Epithelial cell of proximal tubule (primary cell): ENCODE data around the gene PDXDC1. TPM values are rescaled to one million over a fixed set of nuclear protein-coding genes. Genes with fewer than 3 reads are reported as not detected.
"Not testable (repeated sequence)": the region's sequence is repeated elsewhere in the genome, so short reads cannot be mapped to it uniquely, and the experiment has no call there.

ENCODE experiments used
- DNase-seq: peaks from one replicate; pipeline ENCODE4 v3.0.0-alpha.2; 2011; ENCODE audit warnings: low read depth
- H3K4me3 ChIP-seq: 2 replicates; pipeline ENCODE4 v1.5.1; 2011; ENCODE audit warnings: low read depth, mild to moderate bottlenecking, low read length
- total RNA-seq: library from RNA; depleted of rRNA; stranded (reverse); fragments of >200 nt; gene quantifications from 2 replicates; pipeline ENCODE4 v1.2.3, GENCODE V29; 2015
- TF ChIP-seq, protein P1 (sequence below): conservative IDR thresholded peaks from 2 replicates; pipeline ENCODE4 v1.5.1; 2012; ENCODE audit warnings: low read depth, mild to moderate bottlenecking, low read length

PDXDC1 gene
- total RNA-seq, 1 donor from 2014 or later, result 43.9 TPM

DNA sequence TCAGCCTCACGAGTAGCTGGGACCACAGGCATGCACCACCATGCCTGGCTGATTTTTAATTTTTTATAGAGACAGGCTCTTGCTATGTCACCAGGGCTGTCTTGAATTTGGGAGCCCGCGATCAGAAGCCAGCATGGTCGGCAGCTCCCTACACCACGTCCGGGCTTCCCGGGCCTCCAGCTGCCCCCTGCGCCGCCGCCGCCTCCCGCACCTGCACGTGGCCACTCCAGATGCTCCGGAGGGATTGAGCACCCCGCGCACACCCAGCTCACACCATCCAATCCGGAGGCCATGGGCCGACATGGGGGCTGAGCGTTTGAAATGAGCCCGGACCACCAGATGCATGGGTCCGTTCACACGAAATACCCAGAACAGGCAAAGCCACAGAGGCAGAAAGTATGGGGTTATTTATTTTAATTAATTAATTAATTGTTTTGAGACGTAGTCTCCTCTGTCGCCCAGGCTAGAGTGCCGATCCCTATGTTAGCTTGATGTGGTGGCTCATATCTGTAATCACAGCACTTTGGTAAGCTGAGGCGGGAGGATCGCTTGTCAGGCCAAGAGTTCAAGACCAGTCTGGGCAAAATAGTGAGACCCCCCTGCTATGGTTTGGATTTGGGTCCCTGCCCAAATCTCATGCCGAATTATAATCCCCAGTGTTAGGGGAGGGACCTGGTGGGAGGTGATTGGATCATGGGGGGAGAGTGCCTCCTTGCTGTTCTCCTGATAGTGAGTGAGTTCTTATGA lies 17.1 kb upstream of the PDXDC1 start:
- TF ChIP-seq, protein P1, sequence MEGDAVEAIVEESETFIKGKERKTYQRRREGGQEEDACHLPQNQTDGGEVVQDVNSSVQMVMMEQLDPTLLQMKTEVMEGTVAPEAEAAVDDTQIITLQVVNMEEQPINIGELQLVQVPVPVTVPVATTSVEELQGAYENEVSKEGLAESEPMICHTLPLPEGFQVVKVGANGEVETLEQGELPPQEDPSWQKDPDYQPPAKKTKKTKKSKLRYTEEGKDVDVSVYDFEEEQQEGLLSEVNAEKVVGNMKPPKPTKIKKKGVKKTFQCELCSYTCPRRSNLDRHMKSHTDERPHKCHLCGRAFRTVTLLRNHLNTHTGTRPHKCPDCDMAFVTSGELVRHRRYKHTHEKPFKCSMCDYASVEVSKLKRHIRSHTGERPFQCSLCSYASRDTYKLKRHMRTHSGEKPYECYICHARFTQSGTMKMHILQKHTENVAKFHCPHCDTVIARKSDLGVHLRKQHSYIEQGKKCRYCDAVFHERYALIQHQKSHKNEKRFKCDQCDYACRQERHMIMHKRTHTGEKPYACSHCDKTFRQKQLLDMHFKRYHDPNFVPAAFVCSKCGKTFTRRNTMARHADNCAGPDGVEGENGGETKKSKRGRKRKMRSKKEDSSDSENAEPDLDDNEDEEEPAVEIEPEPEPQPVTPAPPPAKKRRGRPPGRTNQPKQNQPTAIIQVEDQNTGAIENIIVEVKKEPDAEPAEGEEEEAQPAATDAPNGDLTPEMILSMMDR, result no peak
- no peak for DNase-seq
- H3K4me3 ChIP-seq, result no peak overlapping the region

DNA sequence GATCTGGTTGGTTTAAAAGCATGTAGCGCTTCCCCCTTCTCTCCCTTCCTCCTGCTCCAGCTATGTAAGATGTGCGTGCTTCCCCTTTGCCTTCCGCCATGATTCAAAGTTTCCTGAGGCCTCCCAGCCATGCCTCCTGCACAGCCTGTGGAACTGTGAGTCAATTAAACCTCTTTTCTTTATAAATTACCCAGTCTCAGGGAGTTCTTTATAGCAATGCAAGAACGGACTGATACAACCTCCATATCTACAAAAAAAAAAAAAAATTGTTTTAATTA lies 16.6 kb upstream of the PDXDC1 start:
- TF ChIP-seq, protein P1, result no peak
- no peak overlapping the region for H3K4me3 ChIP-seq
- DNase-seq, result no peak

DNA sequence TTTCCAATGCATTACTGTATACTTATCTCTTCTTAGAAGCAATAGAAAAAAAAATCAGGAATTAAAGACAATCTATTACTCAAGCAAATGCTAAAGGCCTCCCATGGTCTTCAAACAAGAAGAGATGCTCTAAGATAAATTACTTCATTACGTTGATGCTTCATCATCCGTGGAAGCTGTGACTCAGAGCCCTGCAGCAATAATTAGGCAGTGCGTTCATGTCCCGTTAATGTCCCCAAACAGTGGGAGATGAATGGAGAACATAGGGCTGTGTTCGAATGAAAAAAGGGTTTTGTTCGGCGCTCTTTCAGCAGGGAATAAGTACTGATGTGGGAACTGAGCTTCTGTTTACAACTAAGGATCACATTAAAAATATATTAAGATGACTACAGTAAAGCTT lies 15.9 kb upstream of the PDXDC1 start:
- DNase-seq, result no peak
- TF ChIP-seq, protein P1, result no peak
- H3K4me3 ChIP-seq, result no peak overlapping the region

GRCh38 chr16:14961405-14962186 lies 13.2 kb upstream of the PDXDC1 start:
- no peak overlapping the region for H3K4me3 ChIP-seq
- no peak for DNase-seq
- TF ChIP-seq, protein P1, result no peak

DNA sequence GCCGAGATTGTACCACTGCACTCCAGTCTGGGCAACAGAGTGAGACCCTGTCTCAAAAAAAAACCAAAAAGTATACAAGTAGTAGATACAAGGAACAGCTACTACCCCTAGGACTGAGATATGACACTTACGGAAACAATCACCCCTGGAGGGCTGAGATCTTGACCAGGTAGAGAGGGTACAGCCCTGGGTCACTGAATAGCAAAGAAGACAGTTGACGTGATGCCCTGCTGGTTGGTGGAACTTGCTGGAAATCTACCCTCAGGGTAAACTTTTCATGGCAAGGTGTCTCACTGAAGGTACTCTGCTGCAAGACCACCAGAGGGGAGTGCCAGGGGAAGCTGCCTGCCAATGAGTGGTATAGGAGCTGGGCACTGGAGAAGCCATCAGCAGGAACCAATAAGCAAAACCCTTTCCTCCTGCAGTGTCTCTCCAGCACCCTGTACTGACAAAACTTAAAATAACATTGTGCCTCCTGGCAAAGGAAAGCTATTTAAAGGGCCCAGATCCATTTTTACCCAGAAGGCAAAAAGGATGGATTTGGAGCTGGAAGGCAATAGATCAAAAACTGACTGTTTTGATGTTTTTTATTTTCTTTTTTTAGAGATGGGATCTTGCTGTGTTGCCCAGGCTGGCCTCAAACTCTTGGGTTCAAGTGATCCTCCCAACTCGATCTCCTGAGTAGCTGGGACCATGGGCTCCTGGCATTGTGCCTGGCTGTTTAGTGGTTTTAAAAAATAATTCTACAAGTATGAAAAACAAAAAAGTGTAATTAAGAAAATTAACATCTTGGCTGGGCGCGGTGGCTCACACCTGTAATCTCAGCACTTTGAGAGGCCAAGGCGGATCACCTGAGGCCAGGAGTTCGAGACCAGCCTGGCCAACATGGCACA lies 11.3 kb upstream of the PDXDC1 start:
- TF ChIP-seq, protein P1, result no peak
- DNase-seq, result no peak
- H3K4me3 ChIP-seq, result no peak overlapping the region

GRCh38 chr16:14965328-14965727 lies 9.5 kb upstream of the PDXDC1 start:
- TF ChIP-seq, protein P1, result no peak
- no peak for DNase-seq
- no peak overlapping the region for H3K4me3 ChIP-seq

- not testable (repeated sequence) for H3K4me3 ChIP-seq, DNase-seq
These were observed 5.0 kb upstream of the PDXDC1 start for GRCh38 chr16:14969795-14970194.

DNA sequence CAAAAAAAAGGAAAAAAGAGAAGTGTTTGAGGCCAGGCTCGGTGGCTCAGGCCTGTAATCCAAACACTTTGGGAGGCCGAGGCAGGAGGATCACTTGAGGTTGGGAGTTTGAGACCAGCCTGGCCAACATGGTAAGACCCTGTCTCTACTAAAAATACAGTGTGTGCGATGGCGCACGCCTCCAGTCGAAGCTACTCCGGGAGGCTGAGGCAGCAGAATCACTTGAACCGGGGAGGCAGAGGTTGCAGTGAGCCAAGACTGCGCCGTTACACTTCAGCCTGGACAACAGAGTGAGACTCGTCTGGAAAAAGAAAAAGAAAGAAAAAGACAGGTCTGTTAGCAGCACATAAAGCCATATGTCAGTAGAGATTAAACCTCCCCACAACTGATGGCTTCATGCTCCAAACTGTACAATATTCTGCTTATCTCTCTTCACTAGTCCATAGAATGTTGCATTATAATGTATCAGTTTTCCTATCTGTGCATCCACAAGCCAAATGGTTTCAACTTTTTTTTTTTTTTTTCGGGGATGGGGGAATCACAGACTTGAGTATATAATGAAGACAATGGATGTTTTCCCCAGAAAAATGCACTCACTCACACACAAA lies 3.1 kb upstream of the PDXDC1 start:
- not testable (repeated sequence) for H3K4me3 ChIP-seq, DNase-seq

DNA sequence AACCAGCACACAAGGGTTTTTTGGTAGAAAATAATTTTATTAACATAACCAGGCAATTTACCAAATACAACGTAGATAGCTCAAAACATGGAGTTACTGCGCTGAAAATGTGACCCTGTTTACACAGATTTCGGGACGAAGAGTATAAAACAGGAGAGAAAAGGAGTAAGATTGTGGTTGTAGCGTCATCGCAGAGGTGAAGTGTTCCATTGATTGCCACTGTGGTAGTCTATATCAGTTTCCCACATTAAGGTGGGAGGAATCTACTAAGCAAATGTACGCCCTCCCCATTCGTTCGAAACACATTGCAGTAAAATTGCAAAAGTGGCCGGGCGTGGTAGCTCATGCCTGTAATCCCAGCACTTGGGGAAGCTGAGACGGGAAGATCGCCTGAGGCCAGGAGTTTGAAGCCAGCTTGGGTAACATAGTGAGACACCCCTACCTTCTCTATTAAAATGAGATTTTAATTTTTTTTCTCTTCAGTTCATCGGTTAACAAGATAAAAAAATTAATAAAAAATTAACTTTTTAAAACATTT lies 972 bp upstream of the PDXDC1 start:
- H3K4me3 ChIP-seq, result peak overlapping the region; percentile 80
- not testable (repeated sequence) for DNase-seq

- peak overlapping the region; percentile 80 for H3K4me3 ChIP-seq
- DNase-seq, result not testable (repeated sequence)
These were observed 533 bp upstream of the PDXDC1 start for GRCh38 chr16:14974331-14974655.
